ENCODE measurements around the gene PSMD3. TPM values are rescaled to one million over a fixed set of nuclear protein-coding genes. Genes with fewer than 3 reads are reported as not detected.

Gene PSMD3
- total RNA-seq, 4 donors from 2014 or later = 64.7 to 109 (median 72.1) TPM

DNA sequence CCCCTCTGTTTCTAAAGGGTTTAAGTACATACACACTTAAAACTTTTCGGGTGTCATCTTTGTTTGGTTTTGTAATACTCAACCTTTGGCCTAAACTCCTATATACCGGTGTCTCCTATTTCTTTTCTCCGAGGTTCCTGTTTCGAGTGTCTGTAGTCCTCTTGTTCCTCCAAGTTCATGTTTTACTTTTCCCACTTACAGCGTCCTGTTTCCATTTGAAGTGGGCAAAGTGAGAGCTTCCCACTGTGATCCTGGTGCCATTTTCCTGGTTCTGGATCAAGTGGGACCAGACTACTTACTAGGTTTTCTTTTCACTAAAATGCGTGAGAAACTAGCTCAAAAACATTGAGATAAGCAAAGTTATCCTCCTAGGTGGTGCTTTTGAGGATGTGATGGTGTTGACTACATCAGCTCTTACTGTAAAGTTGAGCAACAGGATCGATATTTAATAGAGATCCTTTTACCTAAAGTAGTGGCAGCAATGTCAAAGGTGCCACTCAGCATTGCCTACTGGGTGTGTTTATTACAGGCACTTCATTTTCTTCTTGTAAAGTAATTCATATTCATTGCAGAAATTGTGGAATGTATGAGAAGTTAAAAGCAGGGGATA lies 1.3 kb downstream of the PSMD3 start:
- 23 to 33% methylated on average over 7 of the region's 7 CpGs for WGBS, 2 donors
- DNase-seq (ENCODE audit: low spot score in 2 of 2) = no peak
- peak overlapping the region in 2 of 4 donors; percentile 92 to 96 for H3K27ac ChIP-seq

GRCh38 chr17:39988206-39988810 lies 7.7 kb downstream of the PSMD3 start:
- 94 to 95% methylated on average over 11 of the region's 11 CpGs for WGBS, 2 donors
- Histone ChIP-seq H3K9me3 (no peaks in the 10 kb centered on the region), H3K27ac (no peak overlapping the region), H3K36me3 (peaks cover 8 to 93% (median 78%) of the 10 kb centered on the region in 3 donors), H3K4me3 (no peak overlapping the region), H3K4me1 (peaks cover 0 to 5% (median under 1%) of the 10 kb centered on the region in 4 donors), H3K27me3 (no peaks in the 10 kb centered on the region)
- no peak for DNase-seq (ENCODE audit: low spot score in 2 of 2)
- TF ChIP-seq CTCF (IDR thresholded peaks at IDR 0.05) (no peak), POLR2A (IDR thresholded peaks at IDR 0.05) (no peak), EP300 (IDR thresholded peaks at IDR 0.05) (no peak)

More for the DNA sequence above, 1.3 kb downstream of the PSMD3 start:
- Histone ChIP-seq H3K27me3 (no peaks in the 10 kb centered on the region), H3K9me3 (no peaks in the 10 kb centered on the region), H3K4me1 (peaks cover 0 to 35% (median 21%) of the 10 kb centered on the region in 4 donors), H3K36me3 (peaks cover 0 to 29% (median 24%) of the 10 kb centered on the region in 3 donors), H3K4me3 (peak overlapping the region; percentile 63 to 95 (median 90))
- no peak for TF ChIP-seq CTCF (IDR thresholded peaks at IDR 0.05)

DNA sequence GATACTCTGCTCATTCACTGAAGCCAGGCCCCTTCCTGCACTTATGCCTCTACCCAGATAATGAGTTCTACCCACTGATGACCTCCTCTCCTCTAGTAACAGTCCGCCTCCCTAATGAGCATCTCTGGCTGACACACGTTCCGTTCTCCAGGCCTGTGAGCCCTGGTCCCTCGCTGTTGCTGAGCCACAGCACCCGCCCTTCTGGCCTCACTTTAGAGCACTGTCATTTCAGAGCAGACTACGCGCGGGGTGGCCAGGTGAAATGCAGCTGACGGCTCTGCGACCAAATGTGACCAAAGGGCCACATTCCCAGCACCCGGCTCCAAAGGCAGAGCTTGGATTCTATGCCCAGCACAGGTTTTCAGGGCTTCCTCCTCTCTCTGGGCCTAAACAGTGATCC lies 13.8 kb downstream of the PSMD3 start:
- WGBS, 2 donors = 87 to 90% methylated on average over 11 of the region's 11 CpGs
- Histone ChIP-seq H3K36me3 (peaks cover 11 to 96% (median 66%) of the 10 kb centered on the region in 3 donors), H3K9me3 (no peaks in the 10 kb centered on the region), H3K4me3 (no peak overlapping the region), H3K27ac (no peak overlapping the region), H3K27me3 (no peaks in the 10 kb centered on the region), H3K4me1 (peaks cover 0 to 10% (median 0%) of the 10 kb centered on the region in 4 donors)
- no peak for DNase-seq (ENCODE audit: low spot score in 2 of 2)
- TF ChIP-seq POLR2A (IDR thresholded peaks at IDR 0.05) (no peak), CTCF (IDR thresholded peaks at IDR 0.05) (no peak), EP300 (IDR thresholded peaks at IDR 0.05) (no peak)

DNA sequence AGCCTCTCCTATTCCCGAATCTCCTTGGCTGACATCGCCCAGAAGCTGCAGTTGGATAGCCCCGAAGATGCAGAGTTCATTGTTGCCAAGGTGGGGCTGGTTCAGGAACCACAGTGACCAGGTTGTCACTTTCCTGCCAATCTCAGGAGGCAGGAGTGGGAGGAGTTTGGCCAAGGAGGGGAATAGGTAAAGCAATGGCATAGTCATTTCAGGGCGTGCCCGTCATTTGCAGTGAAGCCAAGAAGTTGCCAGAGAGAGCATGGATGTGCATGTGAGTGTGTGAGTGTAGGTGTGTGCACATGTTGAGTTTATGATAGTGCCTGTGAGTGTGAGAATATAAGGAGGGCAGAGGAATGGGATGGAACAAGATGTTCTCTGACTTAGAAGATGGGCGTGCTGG lies 14.8 kb downstream of the PSMD3 start:
- Histone ChIP-seq H3K4me3 (no peak overlapping the region), H3K9me3 (no peaks in the 10 kb centered on the region), H3K27me3 (no peaks in the 10 kb centered on the region), H3K27ac (no peak overlapping the region), H3K4me1 (peaks cover 0 to 10% (median 0%) of the 10 kb centered on the region in 4 donors), H3K36me3 (peaks cover 6 to 86% (median 57%) of the 10 kb centered on the region in 3 donors)
- TF ChIP-seq CTCF (IDR thresholded peaks at IDR 0.05) (no peak), EP300 (IDR thresholded peaks at IDR 0.05) (no peak), POLR2A (IDR thresholded peaks at IDR 0.05) (no peak)
- DNase-seq (ENCODE audit: low spot score in 2 of 2) = no peak
- 94 to 97% methylated on average over 6 of the region's 6 CpGs for WGBS, 2 donors

- Histone ChIP-seq H3K4me3 (no peak overlapping the region), H3K27ac (no peak overlapping the region), H3K4me1 (peaks cover 0 to 10% (median 0%) of the 10 kb centered on the region in 4 donors), H3K36me3 (peaks cover 3 to 79% (median 50%) of the 10 kb centered on the region in 3 donors), H3K27me3 (no peaks in the 10 kb centered on the region), H3K9me3 (no peaks in the 10 kb centered on the region)
- TF ChIP-seq CTCF (IDR thresholded peaks at IDR 0.05) (no peak), POLR2A (IDR thresholded peaks at IDR 0.05) (no peak), EP300 (IDR thresholded peaks at IDR 0.05) (no peak)
- no peak for DNase-seq (ENCODE audit: low spot score in 2 of 2)
- 73 to 79% methylated on average over 8 of the region's 8 CpGs for WGBS, 2 donors
Measured at GRCh38 chr17:39996162-39996561, 15.6 kb downstream of the PSMD3 start.
